ENCODE results near the gene PAPSS1.

DNA sequence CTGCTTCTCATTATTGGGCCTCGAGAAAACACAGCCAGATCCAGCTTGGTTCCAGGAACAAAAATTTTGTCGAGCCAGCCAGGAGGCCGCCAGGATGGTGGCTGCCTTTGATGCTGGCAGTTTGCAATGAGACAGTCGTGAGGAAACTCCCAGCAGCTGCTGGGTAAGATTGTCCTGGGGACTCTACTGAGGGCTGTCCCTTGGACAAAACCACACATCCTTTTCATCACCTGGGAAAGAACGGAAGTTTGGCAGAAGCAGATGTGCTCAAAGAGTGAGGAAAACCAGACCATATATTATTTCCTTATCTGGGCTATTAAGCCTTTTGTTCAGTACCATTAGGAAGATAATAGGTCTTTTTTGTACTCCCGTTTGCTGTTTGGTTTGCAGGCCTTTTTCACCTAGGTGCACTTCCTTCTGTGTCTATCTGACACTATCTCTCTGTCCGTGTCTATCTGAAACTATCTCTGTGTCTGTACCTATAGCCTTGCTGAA, 13.4 kb upstream of the PAPSS1 start:
- TF ChIP-seq POLR2A (IDR thresholded peaks at IDR 0.05; ENCODE audit: low read depth, low read length) (no peak), TAF1 (IDR thresholded peaks at IDR 0.05; ENCODE audit: low read depth, low read length) (no peak), PAX5 (IDR thresholded peaks at IDR 0.05; ENCODE audit: insufficient read depth, low read length, severe bottlenecking) (no peak), POLR2AphosphoS5 (IDR thresholded peaks at IDR 0.05; ENCODE audit: low read depth, low read length) (no peak)
